HG03139 (cell line): ENCODE data around the gene C1orf50.
"Not testable (repeated sequence)": the region's sequence is repeated elsewhere in the genome, so short reads cannot be mapped to it uniquely, and the experiment has no call there.

Source experiments
- ATAC-seq: cut with Tn5 transposase; IDR thresholded peaks from one replicate; pipeline ENCODE4 v1.9.1; 2021; ENCODE audit not compliant: unreplicated experiment

Gene C1orf50

GRCh38 chr1:42739753-42740700 is 27.0 kb upstream of the C1orf50 start, which contains the start of gene CLDN19:
CLDN19 (minus strand) TSS chr1:42740236; CDS start chr1:42740063, 173 bp downstream.
- ATAC-seq = no peak

GRCh38 chr1:42740851-42741580 is 26.0 kb upstream of the C1orf50 start:
- no peak for ATAC-seq

- ATAC-seq = no peak
Observed at GRCh38 chr1:42741706-42742105, 25.3 kb upstream of the C1orf50 start.

- ATAC-seq = no peak
Observed at GRCh38 chr1:42742141-42742540, 24.9 kb upstream of the C1orf50 start.

- ATAC-seq = no peak
Observed at GRCh38 chr1:42742617-42743316, 24.3 kb upstream of the C1orf50 start.

GRCh38 chr1:42743317-42744147 is 23.5 kb upstream of the C1orf50 start:
- ATAC-seq = no peak

- ATAC-seq = no peak
Observed at GRCh38 chr1:42744148-42744413, 23.0 kb upstream of the C1orf50 start.

GRCh38 chr1:42745851-42746250 is 21.2 kb upstream of the C1orf50 start:
- no peak for ATAC-seq

GRCh38 chr1:42746436-42747105 is 20.5 kb upstream of the C1orf50 start:
- ATAC-seq = no peak

- ATAC-seq = no peak
Observed at GRCh38 chr1:42747125-42747524, 19.9 kb upstream of the C1orf50 start.

GRCh38 chr1:42748021-42748420 is 19.0 kb upstream of the C1orf50 start:
- ATAC-seq = no peak

- no peak for ATAC-seq
Observed at GRCh38 chr1:42748461-42749410, 18.3 kb upstream of the C1orf50 start.

GRCh38 chr1:42750041-42750440 is 17.0 kb upstream of the C1orf50 start:
- no peak for ATAC-seq

GRCh38 chr1:42751511-42752070 is 15.5 kb upstream of the C1orf50 start:
- ATAC-seq = not testable (repeated sequence)

GRCh38 chr1:42752284-42752683 is 14.8 kb upstream of the C1orf50 start:
- ATAC-seq = no peak

GRCh38 chr1:42753070-42753469 is 14.0 kb upstream of the C1orf50 start:
- ATAC-seq = no peak

- no peak for ATAC-seq
Observed at GRCh38 chr1:42756956-42757891, 9.8 kb upstream of the C1orf50 start.

GRCh38 chr1:42757892-42758275 is 9.2 kb upstream of the C1orf50 start:
- no peak for ATAC-seq
